ENCODE results near the gene PITRM1.
A peak's percentile ranks its signal among the peaks of the same experiment; 100 is the strongest.

Gene PITRM1

GRCh38 chr10:3136763-3137611 is 35.6 kb downstream of the PITRM1 start:
- DNase-seq: no peak

- no peak for DNase-seq
These were observed 36.2 kb downstream of the PITRM1 start for GRCh38 chr10:3136336-3136735.

- no peak for DNase-seq
These were observed 37.6 kb downstream of the PITRM1 start for GRCh38 chr10:3135006-3135405.

GRCh38 chr10:3133948-3134347 is 38.6 kb downstream of the PITRM1 start:
- no peak for DNase-seq

DNA sequence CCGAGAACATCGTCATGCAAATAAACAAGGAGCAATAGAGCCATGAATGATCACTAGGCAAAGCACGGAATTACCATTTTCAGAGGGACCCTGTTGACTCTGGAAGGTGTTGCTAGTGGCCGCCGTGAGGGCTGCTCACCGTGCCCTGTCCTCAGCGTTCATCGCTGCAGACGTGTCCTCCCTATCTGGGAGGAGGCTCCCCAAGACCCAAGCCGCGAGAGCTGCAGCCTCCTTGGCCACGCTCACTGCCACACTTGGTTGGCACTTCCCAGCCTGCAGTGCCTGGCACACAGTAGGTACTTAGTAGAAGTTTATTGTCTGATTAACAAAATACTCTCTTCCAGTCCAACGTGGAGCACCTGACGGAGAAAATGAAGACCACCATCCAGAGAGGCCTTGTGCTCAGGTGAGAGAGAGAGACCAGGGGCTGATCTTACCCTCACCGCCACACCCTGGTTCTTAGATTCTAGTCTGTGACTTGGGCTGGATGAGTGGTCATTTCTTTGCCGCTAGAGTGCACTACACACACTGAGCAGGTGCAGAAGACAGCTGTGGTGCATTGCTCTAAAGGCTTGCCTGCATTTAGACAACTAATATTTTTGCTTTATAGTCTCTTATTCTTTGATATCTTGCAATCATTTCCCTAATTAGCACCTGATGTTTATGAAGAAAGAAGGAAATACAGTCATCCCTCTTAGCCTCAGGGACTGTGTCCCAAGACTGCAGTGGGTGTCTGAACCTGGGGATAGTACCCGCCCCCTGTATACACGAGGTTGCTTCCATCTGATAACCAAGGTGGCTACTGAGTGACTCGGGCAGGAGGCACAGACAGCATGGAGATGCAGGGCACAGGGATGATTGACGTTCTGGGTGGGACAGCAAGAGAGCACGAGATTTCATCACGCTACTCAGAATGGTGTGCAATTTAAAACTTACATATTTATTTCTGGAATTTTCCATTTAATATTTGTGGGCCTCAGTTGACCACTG is 40.3 kb downstream of the PITRM1 start:
- DNase-seq: no peak

GRCh38 chr10:3131098-3131497 is 41.5 kb downstream of the PITRM1 start:
- no peak for DNase-seq

DNA sequence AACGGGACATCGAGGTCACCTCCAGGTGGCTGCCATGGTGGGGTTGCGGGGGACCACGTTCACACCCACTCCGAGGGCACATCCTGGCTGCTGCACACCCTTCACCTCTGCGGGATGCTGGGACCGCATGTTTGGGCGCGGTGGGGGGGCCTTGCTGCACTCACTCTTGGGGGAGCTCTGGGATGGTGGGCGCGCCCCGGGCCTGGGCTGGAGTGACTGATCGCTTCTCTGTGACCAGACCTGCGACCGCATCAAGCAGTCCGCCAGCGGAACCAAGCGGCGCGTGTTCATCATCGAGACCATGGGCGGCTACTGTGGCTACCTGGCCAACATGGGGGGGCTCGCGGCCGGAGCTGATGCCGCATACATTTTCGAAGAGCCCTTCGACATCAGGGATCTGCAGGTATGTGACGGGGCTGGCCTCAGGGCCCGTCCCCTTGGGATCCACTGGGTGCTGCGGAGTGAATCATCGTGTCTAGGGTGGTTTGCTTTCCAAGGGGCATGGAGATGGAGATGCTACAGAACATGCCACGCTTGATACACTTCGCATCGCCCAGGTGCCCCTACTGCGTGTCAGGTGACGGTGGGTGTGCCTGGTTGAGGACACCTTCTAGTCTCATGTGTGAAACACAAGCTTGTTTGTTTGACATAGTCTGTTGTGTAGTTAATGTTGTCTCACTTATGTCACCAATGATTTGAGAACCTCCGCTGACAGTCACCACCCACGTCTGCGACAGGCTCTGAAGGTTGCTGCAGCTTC is 42.8 kb downstream of the PITRM1 start:
- no peak for DNase-seq

GRCh38 chr10:3128379-3129130 is 44.0 kb downstream of the PITRM1 start:
- no peak for DNase-seq

DNA sequence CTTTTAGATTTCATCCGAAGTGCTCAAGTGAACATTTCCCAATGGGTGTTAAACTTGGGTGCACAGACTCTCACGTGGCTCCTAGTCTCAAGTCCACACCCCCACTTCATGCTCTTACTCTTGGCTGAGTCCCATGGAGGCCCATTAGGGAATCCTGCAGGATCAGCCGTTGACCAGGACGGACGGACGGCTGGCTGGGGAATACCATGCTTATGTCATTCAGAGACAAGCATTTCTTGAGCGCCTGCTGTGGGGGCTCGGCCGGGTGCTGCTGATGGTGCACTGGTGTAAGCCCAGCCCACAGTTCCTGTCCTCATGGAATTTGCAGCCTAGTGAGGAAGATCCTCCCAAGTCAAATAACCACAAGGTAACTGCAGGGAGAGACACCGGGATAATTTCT is 44.7 kb downstream of the PITRM1 start:
- no peak for DNase-seq

- DNase-seq: no peak
These were observed 45.7 kb downstream of the PITRM1 start for GRCh38 chr10:3126741-3127346.

- DNase-seq: no peak
These were observed 46.3 kb downstream of the PITRM1 start for GRCh38 chr10:3126249-3126648.

DNA sequence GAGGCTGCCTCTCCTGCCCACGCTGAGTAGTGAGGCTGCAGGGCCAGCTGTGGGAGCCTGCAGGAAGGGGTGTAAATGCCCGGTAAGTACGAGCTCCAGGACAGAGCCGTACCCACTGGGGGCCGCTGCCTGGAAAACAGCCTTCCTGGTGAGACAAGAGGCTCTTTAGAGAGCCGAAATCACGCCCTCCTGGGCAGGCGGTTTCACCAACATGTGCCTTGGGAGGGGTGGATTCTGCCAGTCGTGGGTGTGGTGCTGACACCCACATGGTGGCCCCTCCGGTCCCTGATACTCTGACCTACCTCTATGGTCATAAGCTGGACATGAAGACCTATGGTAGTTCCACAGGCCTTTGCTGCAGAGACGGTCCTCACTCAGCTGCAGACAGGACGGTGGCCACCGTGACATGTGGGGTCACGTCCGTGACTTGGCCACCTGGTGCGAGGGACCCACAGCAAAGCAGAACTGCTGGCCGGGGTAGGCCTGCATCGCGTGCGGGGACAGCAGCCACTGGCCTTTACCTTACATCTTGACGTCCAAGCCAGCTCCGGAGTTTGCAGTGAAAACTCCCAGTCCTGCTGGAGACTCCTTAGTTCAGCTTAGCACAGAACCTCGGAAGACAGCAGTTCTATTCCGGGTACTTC is 46.9 kb downstream of the PITRM1 start:
- no peak for DNase-seq

DNA sequence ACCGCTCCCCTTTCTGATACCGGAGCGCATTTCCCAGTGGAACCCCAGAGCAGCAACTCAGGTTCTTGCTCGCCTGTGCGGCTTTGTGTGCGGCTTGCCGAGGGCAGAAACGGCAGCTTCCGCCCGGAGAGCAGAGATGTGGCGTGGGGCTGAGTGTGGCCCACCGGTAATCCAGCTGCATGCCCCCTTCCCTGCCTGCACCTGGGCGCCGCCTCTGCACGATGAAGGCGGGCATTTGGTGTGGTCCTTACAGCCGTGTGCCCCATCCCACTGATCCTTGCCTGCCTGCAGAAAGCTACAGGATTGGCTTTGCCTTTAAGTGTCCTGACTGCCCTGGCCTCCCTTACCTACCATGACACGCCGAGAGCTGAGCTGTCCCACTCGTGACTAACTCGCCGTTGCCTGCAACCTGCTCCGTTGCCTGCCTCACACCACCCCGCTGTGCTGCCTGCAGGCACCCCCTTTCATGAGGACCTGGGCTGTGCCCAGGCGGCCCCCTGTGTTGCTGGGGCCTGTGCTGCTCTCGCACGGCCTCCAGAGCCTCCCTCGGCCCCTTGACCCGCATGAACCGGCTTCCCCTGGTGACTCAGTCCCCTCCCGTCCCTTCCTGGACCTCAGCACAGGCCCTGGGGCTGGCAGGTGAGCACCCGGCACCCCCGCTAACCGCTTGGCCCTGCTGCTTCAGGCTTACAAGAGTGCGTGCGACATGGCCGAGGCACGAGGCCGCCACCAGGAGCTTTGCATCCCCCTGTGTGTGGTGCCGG is 48.0 kb downstream of the PITRM1 start:
- DNase-seq: no peak

- DNase-seq: no peak
These were observed 48.8 kb downstream of the PITRM1 start for GRCh38 chr10:3123571-3124411.

DNA sequence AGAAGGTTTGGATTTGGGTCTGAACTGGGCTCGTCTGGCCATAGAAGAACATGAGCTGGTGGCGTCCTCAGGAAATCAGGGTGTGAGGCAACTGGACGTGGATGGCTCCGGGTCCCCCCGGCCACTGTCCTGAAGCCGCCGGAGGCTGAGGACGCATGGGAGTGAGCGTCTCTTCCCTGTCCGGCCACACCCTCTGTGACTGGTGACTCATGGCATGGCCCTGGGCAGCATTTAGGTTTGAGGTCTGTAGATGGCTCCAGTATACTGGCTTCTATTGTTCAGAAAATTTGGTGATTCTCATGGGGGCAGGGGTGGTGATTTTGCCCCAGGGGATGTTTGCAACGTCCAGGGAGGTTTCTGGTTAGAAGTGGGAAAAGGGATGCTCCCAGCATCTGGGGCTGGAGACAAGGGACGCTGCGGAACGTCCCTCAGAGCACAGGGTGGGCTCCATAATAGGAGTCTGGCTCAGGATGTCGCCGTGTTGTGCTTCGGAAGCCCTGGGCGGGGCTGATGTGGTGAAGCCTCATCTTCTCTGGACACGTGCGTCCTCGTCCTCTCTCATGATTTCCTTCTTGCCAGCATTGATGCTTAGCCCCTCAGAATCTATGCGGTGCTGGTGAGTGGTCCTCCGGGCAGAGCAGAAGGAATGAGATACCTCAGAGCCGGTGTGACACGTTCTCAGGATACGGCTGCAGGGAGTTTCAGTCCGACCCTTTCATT is 49.9 kb downstream of the PITRM1 start:
- no peak for DNase-seq

DNA sequence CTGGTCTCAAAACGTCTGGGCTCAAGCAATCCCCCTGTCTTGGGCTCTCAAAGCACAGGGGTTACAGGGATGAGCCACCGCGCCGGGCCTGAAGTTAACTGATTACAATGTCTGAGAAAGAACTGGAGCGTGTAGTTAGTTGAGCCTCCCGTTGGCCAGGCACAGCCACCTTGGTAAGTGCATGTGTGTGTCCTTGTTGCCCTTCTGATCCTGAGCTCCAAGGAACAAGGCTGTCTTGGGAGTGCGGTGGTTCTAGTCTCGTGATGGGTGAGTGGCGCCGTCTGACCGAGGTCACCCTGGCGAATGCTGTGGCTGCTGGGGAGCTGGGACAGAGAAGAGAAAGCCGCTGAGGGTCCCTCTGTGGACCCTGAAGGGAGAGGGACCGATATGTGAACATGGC is 50.5 kb downstream of the PITRM1 start:
- DNase-seq: no peak

- DNase-seq: peak in 1 of 2 experiments; percentile 11
These were observed 52.7 kb downstream of the PITRM1 start for GRCh38 chr10:3119796-3120459.

DNA sequence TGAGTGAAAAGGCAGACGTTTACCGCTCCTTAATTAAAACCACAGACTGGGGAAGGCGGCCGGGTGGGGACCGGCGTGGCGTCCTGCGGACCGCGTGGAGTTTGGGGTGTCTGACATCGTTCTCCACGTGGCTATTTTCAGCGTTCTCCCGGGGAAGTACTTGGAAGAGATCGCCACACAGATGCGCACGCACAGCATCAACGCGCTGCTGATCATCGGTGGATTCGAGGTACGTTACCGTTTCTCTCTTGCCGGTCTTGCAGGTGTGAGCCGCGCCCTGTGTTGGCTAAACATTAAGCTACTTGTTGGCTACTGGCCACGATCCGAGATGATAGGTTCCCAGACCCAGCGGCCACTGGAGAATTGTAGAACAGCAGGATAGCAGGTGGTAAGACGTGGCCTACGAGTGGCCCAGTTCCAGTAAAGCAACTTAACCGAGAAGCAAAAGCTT is 53.9 kb downstream of the PITRM1 start:
- no peak for DNase-seq

All from SW 1271 (cell line).